ENCODE data around the gene DNAJC18. TPM values are rescaled to one million over a fixed set of nuclear protein-coding genes. Genes with fewer than 3 reads are reported as not detected.

DNAJC18 gene
- total and polyA plus RNA-seq, 2 experiments from 2014 or later, result 13.4 to 18.9 TPM

GRCh38 chr5:139410993-139411828 lies 28.1 kb downstream of the DNAJC18 start:
- H3K27ac Mint-ChIP-seq, result no peak overlapping the region
- no peak overlapping the region for H3K4me3 ChIP-seq
- no peaks in the 10 kb centered on the region for H3K4me1 Mint-ChIP-seq
- DNase-seq (ENCODE audit: low spot score), result no peak
- no peaks in the 10 kb centered on the region for H3K9me3 Mint-ChIP-seq
- H3K79me2 ChIP-seq (replicated peaks; ENCODE audit: insufficient read depth), result no peaks in the 10 kb centered on the region
- H3F3A ChIP-seq (replicated peaks; ENCODE audit: low read depth), result no peaks in the 10 kb centered on the region; the same call in 1 of the 2 replicates
- no peak overlapping the region for H3K4me2 ChIP-seq
- H3K36me3 ChIP-seq (ENCODE audit: insufficient read depth), result no peaks in the 10 kb centered on the region
- H3K36me3 Mint-ChIP-seq (ENCODE audit: low read depth), result no peaks in the 10 kb centered on the region; the same call in 2 of the 3 replicates
- no peak overlapping the region for H3K27ac ChIP-seq (ENCODE audit: low read depth)
- H3K4me1 ChIP-seq (ENCODE audit: insufficient read depth), result no peaks in the 10 kb centered on the region
- no peak for ATAC-seq
- no peak overlapping the region for H2AFZ ChIP-seq
- no peak for TF ChIP-seq NANOG (IDR thresholded peaks at IDR 0.05; ENCODE audit: borderline replicate concordance)
- no peak for TF ChIP-seq EZH2phosphoT487 (IDR thresholded peaks at IDR 0.05; ENCODE audit: unreplicated experiment)
- TF ChIP-seq JUNB (IDR thresholded peaks at IDR 0.05; ENCODE audit: unreplicated experiment), result no peak
- TF ChIP-seq REST (IDR thresholded peaks at IDR 0.05; ENCODE audit: unreplicated experiment), result no peak
- TF ChIP-seq ZNF462 (CRISPR knock-in tag; IDR thresholded peaks at IDR 0.05), result no peak
- TF ChIP-seq EZH2 (IDR thresholded peaks at IDR 0.05; ENCODE audit: low read depth, unreplicated experiment), result no peak
- no peak for TF ChIP-seq CREB1 (CRISPR knock-in tag; IDR thresholded peaks at IDR 0.05; ENCODE audit: low read depth)
- no peak for TF ChIP-seq POLR2AphosphoS5 (IDR thresholded peaks at IDR 0.05; ENCODE audit: low read depth)
- TF ChIP-seq CTCF (conservative IDR thresholded peaks at IDR 0.05; ENCODE audit: low read depth in 2 of 2), result no peak
- no peak for TF ChIP-seq ZNF114 (CRISPR knock-in tag; IDR thresholded peaks at IDR 0.05)
- peaks cover 1% of the 10 kb centered on the region for H3K27me3 Mint-ChIP-seq (ENCODE audit: insufficient read depth, low read depth, poor library complexity)
- no peaks in the 10 kb centered on the region for H4K20me1 ChIP-seq (replicated peaks; ENCODE audit: insufficient read depth)
- H3K27me3 ChIP-seq (ENCODE audit: insufficient read depth), result no peaks in the 10 kb centered on the region
- H3K9me2 ChIP-seq (ENCODE audit: insufficient read depth), result no peaks in the 10 kb centered on the region
- no peak overlapping the region for H3K4me3 Mint-ChIP-seq
